ENCODE measurements around the gene CES2. TPM values are rescaled to one million over a fixed set of nuclear protein-coding genes. Genes with fewer than 3 reads are reported as not detected.

CES2 gene
- total and polyA plus RNA-seq, 2 donors (not counting 1 experiment from before 2014, with no cell fraction given) = 23.5 to 47.8 TPM

GRCh38 chr16:66927918-66928649 is 7.2 kb upstream of the CES2 start:
- intact Hi-C loops (cut with micrococcal nuclease) = no loop called here

More at GRCh38 chr16:66927918-66928649, 7.2 kb upstream of the CES2 start:
- no peak overlapping the region for H3K27ac Mint-ChIP-seq
- ATAC-seq (ENCODE audit: low read depth) (no peak), DNase-seq (no peak)
- peaks cover 27% of the 10 kb centered on the region for H3K27me3 Mint-ChIP-seq
- no peak overlapping the region for H2AFZ ChIP-seq (ENCODE audit: insufficient read depth, low read depth, low read length, poor library complexity, severe bottlenecking)
- no peak overlapping the region for H3K4me2 ChIP-seq (replicated peaks; ENCODE audit: low read depth, low read length, poor library complexity, severe bottlenecking)
- H3K9ac ChIP-seq (ENCODE audit: low read length) = no peak overlapping the region
- peaks cover 17 to 20% of the 10 kb centered on the region in 2 donors for H3K4me1 ChIP-seq (ENCODE audit: control insufficient read depth in 2 of 2, insufficient read depth in 2 of 2, low read length in 2 of 2)
- H4K20me1 ChIP-seq (ENCODE audit: control insufficient read depth, insufficient read depth, low read length, poor library complexity, severe bottlenecking) = no peaks in the 10 kb centered on the region
- H3K79me2 ChIP-seq (ENCODE audit: control insufficient read depth, insufficient read depth, low read length) = peaks cover 6% of the 10 kb centered on the region
- H3K27me3 ChIP-seq (replicated peaks in 1 of 4; ENCODE audit: control extremely low read depth in 1 of 4, control insufficient read depth in 3 of 4, insufficient read depth in 4 of 4, low read length in 3 of 4) = peaks cover 0 to 34% (median 13%) of the 10 kb centered on the region in 4 experiments
- H3K9me3 ChIP-seq (ENCODE audit: control extremely low read depth in 1 of 3, control insufficient read depth in 2 of 3, insufficient read depth in 1 of 3, low read length in 2 of 3) = peaks cover 0 to 8% (median 0%) of the 10 kb centered on the region in 3 donors
- WGBS (ENCODE audit: insufficient coverage) = 95% methylated on average over 8 of the region's 8 CpGs
- H3K4me3 ChIP-seq (ENCODE audit: control extremely low read depth in 1 of 5, extremely low read depth in 1 of 5, insufficient read depth in 1 of 5, low read depth in 2 of 5, low read length in 4 of 5) = no peak overlapping the region
- H3K9me3 Mint-ChIP-seq (ENCODE audit: insufficient read depth) = no peaks in the 10 kb centered on the region
- ChIA-PET POLR2A (no interaction called here), CTCF (interaction anchor here (1.3 to 1.6 kb wide), 3 partner anchors 46 to 60 kb away, joined by 3 read pairs; no protein-coding TSS in a partner anchor)
- H3K4me1 Mint-ChIP-seq = peaks cover 27% of the 10 kb centered on the region
- TF ChIP-seq EZH2 (IDR thresholded peaks at IDR 0.05; ENCODE audit: borderline replicate concordance, insufficient read depth, low read depth, low read length, poor library complexity, severe bottlenecking) = no peak
- no peak for TF ChIP-seq CTCF (IDR thresholded peaks at IDR 0.05)
- no peak overlapping the region for H3K27ac ChIP-seq (ENCODE audit: low read length in 2 of 2)
- peaks cover 0 to 12% of the 10 kb centered on the region in 2 experiments for H3K36me3 ChIP-seq (replicated peaks in 1 of 2; ENCODE audit: control extremely low read depth in 1 of 2, control insufficient read depth in 1 of 2, extremely low read depth in 1 of 2, insufficient read depth in 2 of 2, low read length in 1 of 2)
- no peak overlapping the region for H3K4me3 Mint-ChIP-seq

All from B cell (primary cell).